WTC11 (cell line): Measurements from ENCODE around the gene MAB21L3.

Experiments
- CTCF ChIP-seq: fragments of 200-600 bp; IDR thresholded peaks from 2 replicates; pipeline ENCODE4 v1.8.0; 2022; ENCODE audit warnings: antibody characterized with exemption
- FOXP4 ChIP-seq: sonication (generic); formaldehyde crosslinking; IDR thresholded peaks from 2 replicates; pipeline ENCODE4 v1.8.0; 2022; ENCODE audit warnings: mild to moderate bottlenecking, missing genetic modification reagents

DNA sequence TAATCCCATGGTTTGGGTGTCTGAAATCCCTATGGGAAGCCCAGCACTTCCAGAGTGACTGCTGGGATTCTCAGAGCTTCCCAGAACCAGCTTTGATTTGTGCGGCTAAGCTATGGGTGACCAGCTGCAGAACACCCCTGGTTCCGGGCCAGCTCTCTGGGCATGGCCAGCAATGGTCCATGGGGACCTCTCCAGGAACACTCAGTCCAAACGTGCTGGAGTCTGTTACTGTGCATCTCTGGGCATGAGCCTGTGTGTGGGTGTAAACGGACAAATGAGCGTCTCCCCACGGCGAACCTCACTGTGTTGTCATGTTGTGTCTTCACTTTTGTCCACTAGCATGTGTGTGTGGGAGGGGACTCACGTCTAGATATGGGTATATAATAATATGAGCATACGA is 54.4 kb downstream of the MAB21L3 start:
- TF ChIP-seq FOXP4 (CRISPR knock-in tag): no peak
- TF ChIP-seq CTCF: no peak
